GM23338 (cell line): ENCODE data around the gene TPSB2.
"Not testable (repeated sequence)": the region's sequence is repeated elsewhere in the genome, so short reads cannot be mapped to it uniquely, and the experiment has no call there.

Experiments
- EZH2phosphoT487 ChIP-seq: fragments of 200-600 bp; sonication (generic); IDR thresholded peaks from one replicate; pipeline ENCODE4 v1.8.1; 2018; ENCODE audit warnings: antibody characterized with exemption; ENCODE audit not compliant: unreplicated experiment
- POLR2AphosphoS5 ChIP-seq: IDR thresholded peaks from 2 replicates; pipeline ENCODE4 v1.6.1; 2016; ENCODE audit warnings: antibody characterized with exemption, low read depth
- STAT1 ChIP-seq: IDR thresholded peaks from one replicate; pipeline ENCODE4 v1.6.1; 2016; ENCODE audit warnings: antibody characterized with exemption; ENCODE audit not compliant: unreplicated experiment
- TF ChIP-seq, protein P1 (sequence below), 2 experiments: fragments of 200-600 bp in 1 of 2; sonication (generic) in 1 of 2; conservative IDR thresholded peaks; 2 replicates each; pipeline versions ENCODE4 v1.5.1 to v1.6.1; 2016 to 2017; ENCODE audit warnings: antibody characterized with exemption in 2 of 2, low read depth in 2 of 2, mild to moderate bottlenecking in 2 of 2, moderate library complexity in 1 of 2

DNA sequence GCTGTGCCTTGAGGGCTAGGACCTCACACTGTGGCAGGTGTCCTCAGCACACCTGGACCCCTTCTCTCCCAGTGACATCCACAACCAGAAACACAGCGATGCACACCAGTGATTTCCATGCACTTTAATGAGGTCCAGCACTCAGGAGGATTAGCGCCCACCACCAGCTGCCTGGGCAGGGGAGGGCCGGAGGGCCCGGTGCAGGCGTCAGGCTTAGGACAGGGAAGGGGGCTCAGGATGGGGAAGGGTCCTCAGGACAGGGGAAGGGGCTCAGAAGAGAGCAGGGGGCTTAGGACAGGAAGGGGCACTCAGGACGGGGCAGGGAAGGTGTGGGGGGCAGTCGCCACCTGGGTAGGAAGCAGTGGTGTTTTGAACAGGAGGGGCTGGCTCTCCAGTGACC is 1.8 kb downstream of the TPSB2 start:
- TF ChIP-seq, protein P1, sequence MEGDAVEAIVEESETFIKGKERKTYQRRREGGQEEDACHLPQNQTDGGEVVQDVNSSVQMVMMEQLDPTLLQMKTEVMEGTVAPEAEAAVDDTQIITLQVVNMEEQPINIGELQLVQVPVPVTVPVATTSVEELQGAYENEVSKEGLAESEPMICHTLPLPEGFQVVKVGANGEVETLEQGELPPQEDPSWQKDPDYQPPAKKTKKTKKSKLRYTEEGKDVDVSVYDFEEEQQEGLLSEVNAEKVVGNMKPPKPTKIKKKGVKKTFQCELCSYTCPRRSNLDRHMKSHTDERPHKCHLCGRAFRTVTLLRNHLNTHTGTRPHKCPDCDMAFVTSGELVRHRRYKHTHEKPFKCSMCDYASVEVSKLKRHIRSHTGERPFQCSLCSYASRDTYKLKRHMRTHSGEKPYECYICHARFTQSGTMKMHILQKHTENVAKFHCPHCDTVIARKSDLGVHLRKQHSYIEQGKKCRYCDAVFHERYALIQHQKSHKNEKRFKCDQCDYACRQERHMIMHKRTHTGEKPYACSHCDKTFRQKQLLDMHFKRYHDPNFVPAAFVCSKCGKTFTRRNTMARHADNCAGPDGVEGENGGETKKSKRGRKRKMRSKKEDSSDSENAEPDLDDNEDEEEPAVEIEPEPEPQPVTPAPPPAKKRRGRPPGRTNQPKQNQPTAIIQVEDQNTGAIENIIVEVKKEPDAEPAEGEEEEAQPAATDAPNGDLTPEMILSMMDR (conservative IDR thresholded peaks at IDR 0.05; ENCODE audit: low read depth in 2 of 2) = not testable (repeated sequence)
- not testable (repeated sequence) for TF ChIP-seq POLR2AphosphoS5, EZH2phosphoT487, STAT1
